Caki2 (cell line): ENCODE measurements around the gene SCGB1C1. TPM values are rescaled to one million over a fixed set of nuclear protein-coding genes. Genes with fewer than 3 reads are reported as not detected.

ENCODE experiments used
- DNase-seq: peaks from one replicate; pipeline ENCODE4 v3.0.0-alpha.2; 2015; ENCODE audit warnings: low read depth
- in situ Hi-C: cut with HindIII; loops from 2 replicates; pipeline ENCODE4 v1.10.0; 2016; ENCODE audit warnings: low sequenced_read_pairs, low pct_unique_long_range_greater_than_20kb, mixed read lengths
- total RNA-seq: library from RNA; depleted of rRNA; stranded (reverse); fragments of >200 nt; shearing (Covaris generic); gene quantifications from 2 replicates; pipeline ENCODE4 v1.2.3, GENCODE V29; 2014; ENCODE audit warnings: low replicate concordance

SCGB1C1 gene
- total RNA-seq, 1 experiment from 2014 or later, result not detected

GRCh38 chr11:203945-204586 is 11.2 kb downstream of the SCGB1C1 start:
- in situ Hi-C loops, result no loop called here
- DNase-seq, result no peak

GRCh38 chr11:204587-205109 is 11.8 kb downstream of the SCGB1C1 start:
- in situ Hi-C loops, result no loop called here
- no peak for DNase-seq

- DNase-seq, result no peak
- in situ Hi-C loops, result no loop called here
These were observed 12.5 kb downstream of the SCGB1C1 start for GRCh38 chr11:205221-206001.

- in situ Hi-C loops, result no loop called here
- DNase-seq, result no peak
These were observed 13.1 kb downstream of the SCGB1C1 start for GRCh38 chr11:206002-206384.

- no peak for DNase-seq
- in situ Hi-C loops, result no loop called here
These were observed 13.8 kb downstream of the SCGB1C1 start for GRCh38 chr11:206526-207207.

DNA sequence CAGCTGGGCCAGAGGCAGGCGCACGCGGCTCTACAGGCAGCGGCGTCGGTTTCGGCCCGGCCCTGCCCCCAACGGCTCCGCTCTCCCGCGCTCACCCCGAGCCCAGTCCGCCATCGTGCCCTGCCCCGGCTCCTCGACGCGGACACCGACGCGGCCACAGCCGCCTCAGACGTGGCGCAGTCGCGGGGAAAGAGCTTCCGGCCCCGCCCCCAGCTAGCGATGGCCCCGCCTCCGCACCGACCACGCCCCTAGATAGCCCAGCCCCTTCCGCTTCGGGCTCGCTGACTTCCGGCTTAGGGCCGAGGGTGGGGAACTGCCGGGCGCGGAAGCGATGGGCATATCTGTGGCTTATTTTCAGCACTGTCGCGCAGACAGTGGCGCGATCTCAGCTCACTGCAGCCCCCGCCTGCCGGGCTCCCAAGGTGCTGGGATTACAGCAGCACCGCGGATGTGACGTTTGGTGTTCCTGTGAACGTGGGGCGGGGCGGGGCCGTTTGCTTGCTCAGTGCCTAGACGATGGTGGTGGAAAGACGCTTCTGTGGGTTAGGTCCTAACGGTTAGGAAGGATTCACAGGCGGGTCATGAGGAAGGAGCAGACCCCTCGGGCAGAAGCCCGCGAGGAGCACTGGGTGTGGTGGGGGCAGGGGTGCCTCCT is 14.5 kb downstream of the SCGB1C1 start, which contains the start of the genes BET1L and RIC8A:
Gene BET1L (minus strand): TSS at position 192 of the 655 bp plus-strand sequence. CDS start 78 bp downstream, at position 114.
Gene RIC8A (plus strand): TSS at position 501 of the 655 bp plus-strand sequence. CDS start 1,147 bp downstream, outside the sequence.
- in situ Hi-C loops, result no loop called here
- peak; percentile 97 for DNase-seq

DNA sequence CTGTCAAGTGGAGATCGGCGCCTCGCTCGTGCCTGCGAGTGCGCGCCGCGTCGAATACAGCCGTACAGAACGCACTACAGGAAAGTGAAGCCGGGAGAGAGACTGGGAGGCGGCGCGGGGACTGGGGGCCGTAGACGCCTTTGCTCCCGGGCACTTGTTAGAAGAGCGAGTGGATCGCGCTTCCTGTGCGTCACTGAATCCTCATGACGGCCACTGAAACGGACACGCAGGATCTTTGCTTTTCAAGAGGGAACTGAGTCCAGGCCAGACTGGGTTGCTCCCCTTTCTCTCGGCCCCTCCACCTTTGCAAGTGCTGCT is 14.9 kb downstream of the SCGB1C1 start:
- no peak for DNase-seq
- in situ Hi-C loops, result no loop called here

GRCh38 chr11:208181-208916 is 15.5 kb downstream of the SCGB1C1 start:
- in situ Hi-C loops, result no loop called here
- DNase-seq, result peak; percentile 76

- no peak for DNase-seq
- in situ Hi-C loops, result no loop called here
These were observed 16.0 kb downstream of the SCGB1C1 start for GRCh38 chr11:208917-209260.

DNA sequence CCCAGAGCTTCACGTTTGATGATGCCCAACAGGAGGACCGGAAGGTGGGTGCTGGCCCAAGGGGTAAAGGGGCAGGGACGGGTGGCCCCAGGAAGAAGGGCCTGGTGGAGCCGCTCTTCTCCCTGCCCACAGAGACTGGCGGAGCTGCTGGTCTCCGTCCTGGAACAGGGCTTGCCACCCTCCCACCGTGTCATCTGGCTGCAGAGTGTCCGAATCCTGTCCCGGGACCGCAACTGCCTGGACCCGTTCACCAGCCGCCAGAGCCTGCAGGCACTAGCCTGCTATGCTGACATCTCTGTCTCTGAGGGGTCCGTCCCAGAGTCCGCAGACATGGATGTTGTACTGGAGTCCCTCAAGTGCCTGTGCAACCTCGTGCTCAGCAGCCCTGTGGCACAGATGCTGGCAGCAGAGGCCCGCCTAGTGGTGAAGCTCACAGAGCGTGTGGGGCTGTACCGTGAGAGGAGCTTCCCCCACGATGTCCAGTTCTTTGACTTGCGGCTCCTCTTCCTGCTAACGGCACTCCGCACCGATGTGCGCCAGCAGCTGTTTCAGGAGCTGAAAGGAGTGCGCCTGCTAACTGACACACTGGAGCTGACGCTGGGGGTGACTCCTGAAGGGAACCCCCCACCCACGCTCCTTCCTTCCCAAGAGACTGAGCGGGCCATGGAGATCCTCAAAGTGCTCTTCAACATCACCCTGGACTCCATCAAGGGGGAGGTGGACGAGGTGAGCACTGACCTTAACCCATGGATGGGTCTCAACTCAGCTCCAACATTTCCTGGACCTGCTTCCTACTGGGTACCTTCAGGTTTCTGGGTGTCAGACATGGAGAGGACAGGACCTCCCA is 16.6 kb downstream of the SCGB1C1 start:
- DNase-seq, result no peak
- in situ Hi-C loops, result no loop called here

DNA sequence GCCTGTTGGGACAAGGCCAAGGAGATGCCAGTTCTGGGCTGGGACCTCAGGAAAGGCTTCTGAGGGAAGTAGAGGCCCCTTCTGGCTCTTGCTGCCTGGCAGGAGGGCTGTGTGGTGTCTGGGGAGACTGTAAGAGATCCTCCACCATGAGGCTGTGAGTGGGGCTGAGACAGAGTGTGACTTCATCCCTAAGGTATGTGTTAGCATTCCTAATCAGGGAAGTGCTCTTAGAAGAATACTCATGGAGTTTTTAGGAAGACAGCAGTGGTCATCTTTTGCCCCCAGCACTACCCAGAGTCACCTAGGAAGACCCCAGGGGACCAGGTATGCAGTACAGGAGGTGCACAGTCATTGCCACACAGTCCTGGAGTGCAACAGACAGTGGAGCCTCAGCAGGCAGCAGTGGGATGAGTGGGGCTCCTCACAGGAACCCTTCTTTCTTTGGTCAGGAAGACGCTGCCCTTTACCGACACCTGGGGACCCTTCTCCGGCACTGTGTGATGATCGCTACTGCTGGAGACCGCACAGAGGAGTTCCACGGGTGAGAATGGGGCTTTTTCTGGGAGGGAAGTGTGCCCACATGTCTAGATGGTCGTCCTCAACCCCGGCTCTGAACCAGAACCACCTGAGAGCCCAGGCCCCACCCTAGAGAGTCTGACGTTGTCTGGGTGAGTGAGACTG is 17.4 kb downstream of the SCGB1C1 start:
- in situ Hi-C loops, result no loop called here
- no peak for DNase-seq

GRCh38 chr11:210803-211180 is 17.9 kb downstream of the SCGB1C1 start:
- no peak for DNase-seq
- in situ Hi-C loops, result no loop called here

- DNase-seq, result no peak
- in situ Hi-C loops, result no loop called here
These were observed 18.4 kb downstream of the SCGB1C1 start for GRCh38 chr11:211295-211694.

DNA sequence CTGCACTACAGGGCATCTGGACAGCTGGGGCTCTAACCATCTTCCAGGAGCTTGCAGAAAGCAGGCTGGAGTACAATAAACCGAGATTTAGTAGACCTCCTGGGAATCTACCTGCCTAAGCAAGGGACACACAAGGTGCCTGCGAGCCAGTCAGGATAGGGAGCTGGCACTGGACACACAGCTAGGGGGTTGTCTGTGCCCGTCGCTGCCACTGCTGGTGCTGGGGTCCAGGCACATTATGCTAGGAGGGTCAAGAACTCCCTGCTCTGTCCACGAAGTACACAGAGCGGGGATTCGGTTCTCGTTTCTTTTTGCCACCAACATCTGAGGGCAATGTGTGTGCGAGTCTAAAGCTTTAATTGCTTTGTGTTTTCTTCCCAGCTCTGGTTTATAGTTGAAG is 18.9 kb downstream of the SCGB1C1 start:
- in situ Hi-C loops, result no loop called here
- DNase-seq, result no peak

DNA sequence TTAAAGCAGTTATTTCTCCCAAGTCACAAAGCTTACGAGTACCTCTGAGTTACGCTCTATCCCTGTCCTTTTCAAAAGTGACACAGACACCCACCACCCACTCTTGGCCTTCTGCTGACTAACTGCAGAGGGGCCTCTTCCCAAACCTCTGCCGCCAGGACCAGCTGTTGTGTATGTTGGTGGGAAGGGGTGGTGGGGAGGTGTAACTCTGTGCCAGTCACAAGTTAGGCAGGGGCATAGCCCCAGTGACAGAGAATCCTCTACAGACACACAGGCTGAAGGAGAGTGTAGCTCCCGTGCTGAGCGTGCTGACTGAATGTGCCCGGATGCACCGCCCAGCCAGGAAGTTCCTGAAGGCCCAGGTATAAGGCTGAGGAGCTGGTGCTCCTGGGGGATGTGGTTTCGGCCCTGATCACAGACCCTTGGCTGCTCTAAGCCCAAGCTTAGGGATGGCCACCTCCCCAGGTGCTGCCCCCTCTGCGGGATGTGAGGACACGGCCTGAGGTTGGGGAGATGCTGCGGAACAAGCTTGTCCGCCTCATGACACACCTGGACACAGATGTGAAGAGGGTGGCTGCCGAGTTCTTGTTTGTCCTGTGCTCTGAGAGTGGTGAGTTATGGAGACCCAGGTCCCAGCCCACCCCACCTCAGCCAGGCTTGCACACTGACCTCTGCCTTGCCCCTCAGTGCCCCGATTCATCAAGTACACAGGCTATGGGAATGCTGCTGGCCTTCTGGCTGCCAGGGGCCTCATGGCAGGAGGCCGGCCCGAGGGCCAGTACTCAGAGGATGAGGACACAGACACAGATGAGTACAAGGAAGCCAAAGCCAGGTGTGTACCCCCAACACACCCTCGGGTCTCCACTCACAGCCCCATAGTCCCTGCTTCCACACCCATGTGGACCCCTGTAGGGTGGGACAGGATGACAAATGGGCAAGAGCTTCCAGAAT is 19.5 kb downstream of the SCGB1C1 start:
- no peak for DNase-seq
- in situ Hi-C loops, result no loop called here

- in situ Hi-C loops, result no loop called here
- no peak for DNase-seq
These were observed 20.2 kb downstream of the SCGB1C1 start for GRCh38 chr11:213111-213510.
